22Rv1 (cell line): Measurements from ENCODE around the gene PELO.

Source experiments
- CTCF ChIP-seq: fragments of 450-650 bp; IDR thresholded peaks from 2 replicates; pipeline ENCODE4 v1.5.1; 2017; ENCODE audit warnings: mild to moderate bottlenecking
- ZFX ChIP-seq: fragments of 450-650 bp; IDR thresholded peaks from 2 replicates; pipeline ENCODE4 v1.6.1; 2017; ENCODE audit warnings: antibody characterized with exemption, borderline replicate concordance

- TF ChIP-seq CTCF = no peak
- no peak for TF ChIP-seq ZFX
These were observed 16.7 kb downstream of the PELO start for GRCh38 chr5:52804387-52804791.
